HG03159 (cell line): ENCODE results near the gene NEUROG1.
"Not testable (repeated sequence)": the region's sequence is repeated elsewhere in the genome, so short reads cannot be mapped to it uniquely, and the experiment has no call there.

Experiments used
- ATAC-seq: cut with Tn5 transposase; IDR thresholded peaks from one replicate; pipeline ENCODE4 v1.9.1; 2021; ENCODE audit warnings: mild to moderate bottlenecking, moderate library complexity; ENCODE audit not compliant: unreplicated experiment

The NEUROG1 gene

GRCh38 chr5:135497971-135498636 is 37.7 kb downstream of the NEUROG1 start:
- ATAC-seq, result no peak

- ATAC-seq, result not testable (repeated sequence)
These were observed 40.2 kb downstream of the NEUROG1 start for GRCh38 chr5:135495531-135495930.

- no peak for ATAC-seq
These were observed 41.6 kb downstream of the NEUROG1 start for GRCh38 chr5:135494196-135494595.

- no peak for ATAC-seq
These were observed 42.2 kb downstream of the NEUROG1 start for GRCh38 chr5:135493406-135494180.

- ATAC-seq, result no peak
These were observed 43.5 kb downstream of the NEUROG1 start for GRCh38 chr5:135492319-135492626.

GRCh38 chr5:135491552-135492318 is 44.0 kb downstream of the NEUROG1 start:
- ATAC-seq, result no peak

- no peak for ATAC-seq
These were observed 44.7 kb downstream of the NEUROG1 start for GRCh38 chr5:135491038-135491551.

GRCh38 chr5:135490245-135491037 is 45.3 kb downstream of the NEUROG1 start:
- ATAC-seq, result no peak

- no peak for ATAC-seq
These were observed 46.1 kb downstream of the NEUROG1 start for GRCh38 chr5:135489466-135490244.

- ATAC-seq, result no peak
These were observed 46.9 kb downstream of the NEUROG1 start for GRCh38 chr5:135488727-135489465.

GRCh38 chr5:135487839-135488514 is 47.8 kb downstream of the NEUROG1 start:
- ATAC-seq, result no peak

GRCh38 chr5:135487037-135487395 is 48.7 kb downstream of the NEUROG1 start:
- ATAC-seq, result no peak

GRCh38 chr5:135486131-135487036 is 49.4 kb downstream of the NEUROG1 start:
- no peak for ATAC-seq

GRCh38 chr5:135484674-135485086 is 51.1 kb downstream of the NEUROG1 start:
- no peak for ATAC-seq
